Gastroesophageal sphincter (tissue), 2 donors: ENCODE data around the gene CACNG1.

Source experiments
- POLR2A ChIP-seq, 2 donors: fragments of 450-650 bp; IDR thresholded peaks; one replicate each; pipeline ENCODE4 v1.6.1; 2017; ENCODE audit warnings: antibody characterized with exemption in 2 of 2, mild to moderate bottlenecking in 2 of 2, moderate library complexity in 1 of 2
- POLR2AphosphoS5 ChIP-seq: sonication (generic); formaldehyde crosslinking; IDR thresholded peaks from one replicate; pipeline ENCODE4 v1.6.1; 2017; ENCODE audit warnings: antibody characterized with exemption

DNA sequence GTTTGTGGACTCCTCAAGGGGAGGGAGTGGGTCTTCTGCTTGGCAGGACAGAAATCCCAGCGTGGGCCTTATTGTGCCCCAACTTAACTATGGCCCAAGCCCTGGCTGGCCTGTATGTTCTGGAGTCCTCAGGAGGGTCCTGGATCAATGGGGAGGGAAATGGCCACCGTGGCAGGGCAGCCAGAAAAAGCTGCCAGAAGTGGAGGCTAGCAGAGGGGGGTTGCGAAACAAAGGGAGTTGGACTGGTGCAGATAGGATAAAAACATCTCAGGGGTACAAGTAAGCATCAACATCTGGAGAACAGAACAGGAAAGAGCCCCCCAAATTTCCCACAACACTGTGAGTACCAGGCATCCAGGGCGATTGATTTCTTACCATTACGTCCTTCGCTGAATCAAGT lies 3.7 kb upstream of the CACNG1 start:
- TF ChIP-seq POLR2A (IDR thresholded peaks at IDR 0.05) (no peak), POLR2AphosphoS5 (no peak)
